HG03175 (cell line): Measurements from ENCODE around the gene NELL1.

ENCODE experiments used
- ATAC-seq: cut with Tn5 transposase; IDR thresholded peaks from one replicate; pipeline ENCODE4 v1.9.1; 2021; ENCODE audit warnings: mild to moderate bottlenecking, moderate library complexity; ENCODE audit not compliant: unreplicated experiment

Gene NELL1

GRCh38 chr11:21545699-21546098 lies 876.3 kb downstream of the NELL1 start:
- no peak for ATAC-seq

- no peak for ATAC-seq
These were observed 877.3 kb downstream of the NELL1 start for GRCh38 chr11:21546703-21547102.

- no peak for ATAC-seq
These were observed 883.5 kb downstream of the NELL1 start for GRCh38 chr11:21552911-21553310.

GRCh38 chr11:21553795-21554194 lies 884.4 kb downstream of the NELL1 start:
- no peak for ATAC-seq

- no peak for ATAC-seq
These were observed 884.9 kb downstream of the NELL1 start for GRCh38 chr11:21554284-21554683.

GRCh38 chr11:21556926-21557325 lies 887.5 kb downstream of the NELL1 start:
- no peak for ATAC-seq

GRCh38 chr11:21560466-21560975 lies 891.1 kb downstream of the NELL1 start:
- no peak for ATAC-seq

GRCh38 chr11:21561581-21561980 lies 892.2 kb downstream of the NELL1 start:
- no peak for ATAC-seq

GRCh38 chr11:21564095-21564494 lies 894.7 kb downstream of the NELL1 start:
- no peak for ATAC-seq

GRCh38 chr11:21564833-21565682 lies 895.7 kb downstream of the NELL1 start:
- no peak for ATAC-seq

GRCh38 chr11:21566521-21567117 lies 897.2 kb downstream of the NELL1 start:
- ATAC-seq: no peak

- no peak for ATAC-seq
These were observed 898.4 kb downstream of the NELL1 start for GRCh38 chr11:21567645-21568290.

- ATAC-seq: no peak
These were observed 902.8 kb downstream of the NELL1 start for GRCh38 chr11:21572210-21572609.

- ATAC-seq: no peak
These were observed 913.4 kb downstream of the NELL1 start for GRCh38 chr11:21582791-21583190.

- no peak for ATAC-seq
These were observed 919.4 kb downstream of the NELL1 start for GRCh38 chr11:21588754-21589153.

- no peak for ATAC-seq
These were observed 933.3 kb downstream of the NELL1 start for GRCh38 chr11:21602699-21603098.

GRCh38 chr11:21603886-21604285 lies 934.5 kb downstream of the NELL1 start:
- no peak for ATAC-seq

- no peak for ATAC-seq
These were observed 935.2 kb downstream of the NELL1 start for GRCh38 chr11:21604564-21604963.

GRCh38 chr11:21612326-21612725 lies 942.9 kb downstream of the NELL1 start:
- ATAC-seq: no peak

GRCh38 chr11:21614961-21615360 lies 945.6 kb downstream of the NELL1 start:
- ATAC-seq: no peak

- no peak for ATAC-seq
These were observed 946.6 kb downstream of the NELL1 start for GRCh38 chr11:21615955-21616371.

- no peak for ATAC-seq
These were observed 953.2 kb downstream of the NELL1 start for GRCh38 chr11:21622566-21622965.
